HG02610 (cell line): ENCODE results near the gene IQSEC3.

Experiments used
- ATAC-seq: cut with Tn5 transposase; IDR thresholded peaks from one replicate; pipeline ENCODE4 v1.9.1; 2021; ENCODE audit warnings: mild to moderate bottlenecking, moderate library complexity; ENCODE audit not compliant: unreplicated experiment

IQSEC3 gene

GRCh38 chr12:78981-79380 lies 12.4 kb downstream of the IQSEC3 start:
- no peak for ATAC-seq

- no peak for ATAC-seq
Measured at GRCh38 chr12:80681-81190, 14.2 kb downstream of the IQSEC3 start.

GRCh38 chr12:82740-83139 lies 16.2 kb downstream of the IQSEC3 start:
- no peak for ATAC-seq

- no peak for ATAC-seq
Measured at GRCh38 chr12:84056-84455, 17.5 kb downstream of the IQSEC3 start.

- no peak for ATAC-seq
Measured at GRCh38 chr12:85191-85666, 18.7 kb downstream of the IQSEC3 start.

GRCh38 chr12:87315-87714 lies 20.7 kb downstream of the IQSEC3 start:
- ATAC-seq, result no peak

- no peak for ATAC-seq
Measured at GRCh38 chr12:87856-88255, 21.3 kb downstream of the IQSEC3 start.

- no peak for ATAC-seq
Measured at GRCh38 chr12:89653-90052, 23.1 kb downstream of the IQSEC3 start.

- no peak for ATAC-seq
Measured at GRCh38 chr12:91213-91612, 24.6 kb downstream of the IQSEC3 start.

GRCh38 chr12:93266-94005 lies 26.9 kb downstream of the IQSEC3 start:
- no peak for ATAC-seq

GRCh38 chr12:96543-96942 lies 30.0 kb downstream of the IQSEC3 start:
- no peak for ATAC-seq

GRCh38 chr12:98924-99352 lies 32.4 kb downstream of the IQSEC3 start:
- ATAC-seq, result no peak

- no peak for ATAC-seq
Measured at GRCh38 chr12:99605-100004, 33.0 kb downstream of the IQSEC3 start.

GRCh38 chr12:101969-102878 lies 35.7 kb downstream of the IQSEC3 start:
- no peak for ATAC-seq

GRCh38 chr12:102879-103168 lies 36.3 kb downstream of the IQSEC3 start:
- no peak for ATAC-seq

GRCh38 chr12:103169-103981 lies 36.8 kb downstream of the IQSEC3 start:
- ATAC-seq, result no peak

GRCh38 chr12:104551-105081 lies 38.0 kb downstream of the IQSEC3 start:
- ATAC-seq, result no peak

GRCh38 chr12:105696-106095 lies 39.1 kb downstream of the IQSEC3 start:
- no peak for ATAC-seq

GRCh38 chr12:106118-106591 lies 39.6 kb downstream of the IQSEC3 start:
- peak; percentile 88 for ATAC-seq

- no peak for ATAC-seq
Measured at GRCh38 chr12:108594-108993, 42.0 kb downstream of the IQSEC3 start.

GRCh38 chr12:109446-109845 lies 42.9 kb downstream of the IQSEC3 start:
- no peak for ATAC-seq
